ENCODE measurements around the gene WHRN.

DNA sequence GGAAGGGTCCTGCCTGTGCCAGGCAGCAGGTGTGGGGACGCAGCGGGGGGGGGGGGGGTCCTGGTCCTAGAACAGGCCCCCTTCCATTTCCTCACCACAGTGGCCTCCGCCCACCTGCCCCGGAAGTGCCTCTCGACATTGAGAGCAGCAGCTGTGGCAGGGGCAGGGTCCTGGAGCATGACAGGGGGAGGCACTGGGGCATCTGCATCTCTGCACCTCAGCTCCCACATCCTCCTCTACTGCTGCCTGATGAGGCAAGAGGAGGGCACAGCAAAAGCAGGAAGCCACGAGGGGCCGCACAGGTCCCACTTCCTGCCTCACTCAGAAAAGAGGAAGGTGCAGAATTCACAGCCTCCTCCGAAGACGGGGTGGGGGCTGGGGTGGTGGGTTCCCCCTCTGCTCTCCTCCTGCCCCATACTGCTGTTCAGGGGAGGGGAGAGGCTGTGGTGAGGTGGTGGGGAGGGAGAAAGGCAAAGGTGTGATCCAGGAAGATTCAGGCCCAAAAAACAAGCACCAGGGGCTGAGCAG lies 132.3 kb downstream of the WHRN start:
- TF ChIP-seq RAD21 (IDR thresholded peaks at IDR 0.05 in 1 of 2, conservative IDR thresholded peaks at IDR 0.05 in 1 of 2; ENCODE audit: low read depth in 2 of 2, low read length in 2 of 2) (no peak), CTCF (IDR thresholded peaks at IDR 0.05; ENCODE audit: control extremely low read depth in 1 of 3, insufficient read depth in 1 of 3, low read depth in 1 of 3, low read length in 3 of 3) (no peak), PHF8 (conservative IDR thresholded peaks at IDR 0.05; ENCODE audit: low read depth, low read length) (no peak), POLR2AphosphoS5 (IDR thresholded peaks at IDR 0.05; ENCODE audit: low read depth, low read length) (no peak), EP300 (IDR thresholded peaks at IDR 0.05; ENCODE audit: borderline replicate concordance in 1 of 2, low read depth in 2 of 2, low read length in 2 of 2) (no peak)

Data from H1 (cell line).